HEK293 (cell line): ENCODE data around the gene PUM2.

ENCODE experiments used
- CTCF ChIA-PET: fragments of 350-600 bp; formaldehyde crosslinking; extraction: SDS; loops from one replicate; lab custom pipeline; 2021; ENCODE audit warnings: antibody characterized with exemption; lab: Yijun Ruan, JAX
- POLR2A ChIA-PET: fragments of 300-600 bp; formaldehyde crosslinking; extraction: SDS; loops from one replicate; lab custom pipeline; 2020; ENCODE audit warnings: antibody characterized with exemption, inconsistent platforms; lab: Yijun Ruan, JAX
- H3K27ac ChIP-seq: fragments of 200-500 bp; sonication (Bioruptor generic); 2 replicates; pipeline ENCODE4 v1.5.1; 2014; ENCODE audit warnings: low read depth, low read length, control low read depth, inconsistent platforms; ENCODE audit errors: extremely low read depth
- H3K36me3 ChIP-seq, 2 experiments: fragments of 200-500 bp in 1 of 2; sonication (Bioruptor generic) in 1 of 2; 1 replicate in 1 of 2; 2 replicates in 1 of 2; pipeline ENCODE4 v1.5.1; 2014 to 2017; ENCODE audit warnings: inconsistent platforms in 2 of 2, low read length in 2 of 2; ENCODE audit not compliant: control insufficient read depth in 2 of 2, insufficient read depth in 1 of 2
- H3K4me1 ChIP-seq: fragments of 200-500 bp; sonication (Bioruptor generic); 2 replicates; pipeline ENCODE4 v1.5.1; 2014; ENCODE audit warnings: mild to moderate bottlenecking, low read length, inconsistent platforms; ENCODE audit not compliant: control insufficient read depth, insufficient read depth
- H3K4me3 ChIP-seq: 2 replicates; pipeline ENCODE4 v1.5.1; 2011; ENCODE audit warnings: low read depth, mild to moderate bottlenecking, control low read depth, low read length, moderate library complexity
- H3K9me3 ChIP-seq: fragments of 200-500 bp; sonication (Bioruptor generic); 2 replicates; pipeline ENCODE4 v1.5.1; 2014; ENCODE audit warnings: low read depth, low read length, inconsistent platforms; ENCODE audit not compliant: control insufficient read depth, insufficient read depth
- EGR2 ChIP-seq: fragments of 450-650 bp; formaldehyde crosslinking; IDR thresholded peaks from 2 replicates; pipeline ENCODE4 v1.5.1; 2016; ENCODE audit warnings: low read depth, missing biosample characterization, missing genetic modification characterization
- KLF16 ChIP-seq: fragments of 450-650 bp; formaldehyde crosslinking; IDR thresholded peaks from 2 replicates; pipeline ENCODE4 v1.5.1; 2017; ENCODE audit warnings: missing biosample characterization, missing genetic modification characterization
- MYNN ChIP-seq: fragments of 450-650 bp; formaldehyde crosslinking; IDR thresholded peaks from 2 replicates; pipeline ENCODE4 v1.5.1; 2016; ENCODE audit warnings: missing biosample characterization, missing genetic modification characterization, borderline replicate concordance
- OVOL3 ChIP-seq: fragments of 450-650 bp; formaldehyde crosslinking; IDR thresholded peaks from 2 replicates; pipeline ENCODE4 v1.5.1; 2016; ENCODE audit warnings: missing biosample characterization, missing genetic modification characterization
- RBAK ChIP-seq: fragments of 450-650 bp; formaldehyde crosslinking; IDR thresholded peaks from 2 replicates; pipeline ENCODE4 v1.5.1; 2016; ENCODE audit warnings: missing biosample characterization, missing genetic modification characterization
- ZBTB1 ChIP-seq: fragments of 450-650 bp; formaldehyde crosslinking; IDR thresholded peaks from 2 replicates; pipeline ENCODE4 v1.5.1; 2016; ENCODE audit warnings: missing biosample characterization, missing genetic modification characterization
- ZNF169 ChIP-seq: fragments of 450-650 bp; formaldehyde crosslinking; IDR thresholded peaks from 2 replicates; pipeline ENCODE4 v1.5.1; 2016; ENCODE audit warnings: missing biosample characterization, missing genetic modification characterization
- ZNF202 ChIP-seq: fragments of 450-650 bp; formaldehyde crosslinking; IDR thresholded peaks from 2 replicates; pipeline ENCODE4 v1.5.1; 2016; ENCODE audit warnings: missing biosample characterization, missing genetic modification characterization, borderline replicate concordance
- ZNF280D ChIP-seq: fragments of 450-650 bp; formaldehyde crosslinking; IDR thresholded peaks from 2 replicates; pipeline ENCODE4 v1.5.1; 2016; ENCODE audit warnings: missing biosample characterization, missing genetic modification characterization
- ZNF426 ChIP-seq: fragments of 450-650 bp; formaldehyde crosslinking; IDR thresholded peaks from 2 replicates; pipeline ENCODE4 v1.5.1; 2017; ENCODE audit warnings: missing biosample characterization, missing genetic modification characterization, mild to moderate bottlenecking, inconsistent platforms, moderate library complexity
- ZNF510 ChIP-seq: fragments of 450-650 bp; formaldehyde crosslinking; IDR thresholded peaks from 2 replicates; pipeline ENCODE4 v1.5.1; 2018; ENCODE audit warnings: mild to moderate bottlenecking, missing genetic modification characterization, missing biosample characterization; ENCODE audit not compliant: insufficient replicate concordance
- ZNF530 ChIP-seq: fragments of 450-650 bp; formaldehyde crosslinking; IDR thresholded peaks from 2 replicates; pipeline ENCODE4 v1.5.1; 2016; ENCODE audit warnings: low read depth, missing biosample characterization, missing genetic modification characterization
- ZNF600 ChIP-seq: fragments of 450-650 bp; formaldehyde crosslinking; IDR thresholded peaks from 2 replicates; pipeline ENCODE4 v1.5.1; 2016; ENCODE audit warnings: missing biosample characterization, missing genetic modification characterization
- ZNF660 ChIP-seq: fragments of 450-650 bp; IDR thresholded peaks from 2 replicates; pipeline ENCODE4 v1.5.1; 2018; ENCODE audit warnings: missing biosample characterization, mild to moderate bottlenecking, missing genetic modification characterization
- ZXDB ChIP-seq: fragments of 450-650 bp; formaldehyde crosslinking; IDR thresholded peaks from 2 replicates; pipeline ENCODE4 v1.5.1; 2016; ENCODE audit warnings: missing biosample characterization, missing genetic modification characterization
- TF ChIP-seq, protein P1 (sequence below): fragments of 450-650 bp; formaldehyde crosslinking; IDR thresholded peaks from 2 replicates; pipeline ENCODE4 v1.5.1; 2016; ENCODE audit warnings: missing biosample characterization, missing genetic modification characterization
- TF ChIP-seq, protein P2 (sequence below): fragments of 450-650 bp; formaldehyde crosslinking; IDR thresholded peaks from 2 replicates; pipeline ENCODE4 v1.5.1; 2016; ENCODE audit warnings: missing biosample characterization, missing genetic modification characterization
- TF ChIP-seq, protein P3 (sequence below): fragments of 450-650 bp; formaldehyde crosslinking; IDR thresholded peaks from 2 replicates; pipeline ENCODE4 v1.5.1; 2017; ENCODE audit warnings: missing biosample characterization, mild to moderate bottlenecking, missing genetic modification characterization, moderate library complexity

The PUM2 gene

DNA sequence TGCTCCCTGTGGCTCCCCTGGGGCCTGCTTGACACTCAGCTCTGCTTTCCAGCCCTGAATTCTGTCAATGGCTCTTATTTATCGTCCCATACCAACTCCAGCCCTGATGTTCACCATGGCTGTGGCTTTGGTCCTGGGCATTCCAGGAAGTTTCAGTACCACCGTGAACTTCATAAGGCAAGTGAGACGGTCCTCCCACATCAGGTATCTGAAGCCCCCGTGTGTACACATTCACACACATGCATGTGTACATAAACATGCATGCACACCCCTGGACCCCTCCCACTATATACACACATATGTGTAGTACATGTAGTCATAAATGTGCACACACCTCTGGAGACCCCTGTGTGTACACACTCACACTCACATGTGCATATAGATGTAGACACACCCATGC lies 43.3 kb upstream of the PUM2 start (continued):
- TF ChIP-seq ZNF280D (no peak), ZBTB1 (tag by site-specific recombination) (no peak), OVOL3 (no peak)

GRCh38 chr2:20391951-20392699 lies 41.5 kb upstream of the PUM2 start:
- no peaks in the 10 kb centered on the region for H3K4me1 ChIP-seq
- POLR2A ChIA-PET, result interaction anchor here (0.6 to 1.2 kb wide), 8 partner anchors 10 to 259 kb away, joined by 3 to 10 read pairs (median 5); partner anchors contain the start of gene RHOB
- H3K4me3 ChIP-seq, result no peak overlapping the region
- H3K27ac ChIP-seq, result no peak overlapping the region
- H3K36me3 ChIP-seq, result no peaks in the 10 kb centered on the region
- no peaks in the 10 kb centered on the region for H3K9me3 ChIP-seq
- CTCF ChIA-PET, result interaction anchor here (0.5 to 1.0 kb wide), 6 partner anchors 10 to 259 kb away, joined by 3 to 4 read pairs (median 3); no protein-coding TSS in a partner anchor
- no peak for TF ChIP-seq ZNF660 (tag by site-specific recombination)
- TF ChIP-seq ZNF600 (tag by site-specific recombination), result 0 out of 2 replicates have a peak, but pooled peaks have one; percentile 18
- TF ChIP-seq, protein P1, sequence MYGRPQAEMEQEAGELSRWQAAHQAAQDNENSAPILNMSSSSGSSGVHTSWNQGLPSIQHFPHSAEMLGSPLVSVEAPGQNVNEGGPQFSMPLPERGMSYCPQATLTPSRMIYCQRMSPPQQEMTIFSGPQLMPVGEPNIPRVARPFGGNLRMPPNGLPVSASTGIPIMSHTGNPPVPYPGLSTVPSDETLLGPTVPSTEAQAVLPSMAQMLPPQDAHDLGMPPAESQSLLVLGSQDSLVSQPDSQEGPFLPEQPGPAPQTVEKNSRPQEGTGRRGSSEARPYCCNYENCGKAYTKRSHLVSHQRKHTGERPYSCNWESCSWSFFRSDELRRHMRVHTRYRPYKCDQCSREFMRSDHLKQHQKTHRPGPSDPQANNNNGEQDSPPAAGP (tag by site-specific recombination), result 0 out of 2 replicates have a peak, but pooled peaks have one; percentile 49
- TF ChIP-seq MYNN (tag by site-specific recombination), result no peak

DNA sequence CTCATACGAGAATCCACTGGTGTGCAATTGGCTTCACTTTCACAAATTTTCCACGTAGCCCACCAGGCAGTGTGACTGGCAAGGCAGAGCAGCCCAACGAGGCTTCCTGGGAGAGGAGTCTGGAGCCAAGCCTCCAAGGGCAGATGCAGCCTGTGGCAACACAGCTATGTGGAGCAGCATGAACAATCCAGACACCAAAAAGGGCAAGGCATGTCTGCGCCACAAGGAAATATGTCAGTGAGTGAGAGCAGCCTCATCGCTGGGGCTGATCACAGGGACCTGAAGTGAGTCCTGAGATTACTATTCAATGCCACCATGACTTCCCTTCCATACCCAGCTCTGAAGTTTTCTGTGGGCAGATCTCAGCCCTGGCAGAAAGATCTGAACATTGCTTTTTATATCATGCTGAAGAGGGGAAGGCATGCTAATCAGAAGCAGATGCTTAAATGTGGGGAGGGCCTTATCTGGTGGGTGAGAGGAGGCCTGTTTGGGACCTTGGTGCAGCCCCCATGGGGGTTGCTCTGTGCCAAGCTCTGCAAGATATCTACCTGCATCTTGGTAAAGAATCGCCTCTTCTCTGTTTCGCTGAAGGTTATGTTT lies 40.0 kb upstream of the PUM2 start:
- no peaks in the 10 kb centered on the region for H3K36me3 ChIP-seq
- no peaks in the 10 kb centered on the region for H3K4me1 ChIP-seq
- POLR2A ChIA-PET, result no interaction called here
- H3K9me3 ChIP-seq, result no peaks in the 10 kb centered on the region
- no peak for TF ChIP-seq EGR2
- TF ChIP-seq ZNF510, result no peak
- TF ChIP-seq ZXDB (tag by site-specific recombination), result no peak
- TF ChIP-seq ZNF530 (tag by site-specific recombination), result no peak
- TF ChIP-seq ZNF169, result no peak
- TF ChIP-seq, protein P2, sequence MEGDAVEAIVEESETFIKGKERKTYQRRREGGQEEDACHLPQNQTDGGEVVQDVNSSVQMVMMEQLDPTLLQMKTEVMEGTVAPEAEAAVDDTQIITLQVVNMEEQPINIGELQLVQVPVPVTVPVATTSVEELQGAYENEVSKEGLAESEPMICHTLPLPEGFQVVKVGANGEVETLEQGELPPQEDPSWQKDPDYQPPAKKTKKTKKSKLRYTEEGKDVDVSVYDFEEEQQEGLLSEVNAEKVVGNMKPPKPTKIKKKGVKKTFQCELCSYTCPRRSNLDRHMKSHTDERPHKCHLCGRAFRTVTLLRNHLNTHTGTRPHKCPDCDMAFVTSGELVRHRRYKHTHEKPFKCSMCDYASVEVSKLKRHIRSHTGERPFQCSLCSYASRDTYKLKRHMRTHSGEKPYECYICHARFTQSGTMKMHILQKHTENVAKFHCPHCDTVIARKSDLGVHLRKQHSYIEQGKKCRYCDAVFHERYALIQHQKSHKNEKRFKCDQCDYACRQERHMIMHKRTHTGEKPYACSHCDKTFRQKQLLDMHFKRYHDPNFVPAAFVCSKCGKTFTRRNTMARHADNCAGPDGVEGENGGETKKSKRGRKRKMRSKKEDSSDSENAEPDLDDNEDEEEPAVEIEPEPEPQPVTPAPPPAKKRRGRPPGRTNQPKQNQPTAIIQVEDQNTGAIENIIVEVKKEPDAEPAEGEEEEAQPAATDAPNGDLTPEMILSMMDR (tag by site-specific recombination), result no peak
- no peak for TF ChIP-seq ZNF202 (tag by site-specific recombination)
- no peak for TF ChIP-seq KLF16 (tag by site-specific recombination)
- no peak for TF ChIP-seq ZNF660 (tag by site-specific recombination)
- no peak for TF ChIP-seq RBAK
- TF ChIP-seq ZNF426 (tag by site-specific recombination), result no peak
- TF ChIP-seq, protein P3, sequence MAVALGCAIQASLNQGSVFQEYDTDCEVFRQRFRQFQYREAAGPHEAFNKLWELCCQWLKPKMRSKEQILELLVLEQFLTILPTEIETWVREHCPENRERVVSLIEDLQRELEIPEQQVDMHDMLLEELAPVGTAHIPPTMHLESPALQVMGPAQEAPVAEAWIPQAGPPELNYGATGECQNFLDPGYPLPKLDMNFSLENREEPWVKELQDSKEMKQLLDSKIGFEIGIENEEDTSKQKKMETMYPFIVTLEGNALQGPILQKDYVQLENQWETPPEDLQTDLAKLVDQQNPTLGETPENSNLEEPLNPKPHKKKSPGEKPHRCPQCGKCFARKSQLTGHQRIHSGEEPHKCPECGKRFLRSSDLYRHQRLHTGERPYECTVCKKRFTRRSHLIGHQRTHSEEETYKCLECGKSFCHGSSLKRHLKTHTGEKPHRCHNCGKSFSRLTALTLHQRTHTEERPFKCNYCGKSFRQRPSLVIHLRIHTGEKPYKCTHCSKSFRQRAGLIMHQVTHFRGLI (tag by site-specific recombination), result no peak
- TF ChIP-seq, all 188 proteins: peak for 0
- Histone ChIP-seq H3K4me3 (no peak overlapping the region), H3K27ac (no peak overlapping the region)
- CTCF ChIA-PET, result interaction anchor here (0.6 to 1.0 kb wide), 3 partner anchors 64 to 260 kb away, joined by 3 to 4 read pairs (median 3); no protein-coding TSS in a partner anchor
